GM19193 (cell line): Measurements from ENCODE around the gene OTOF.

Experiments used
- POLR2A ChIP-seq: IDR thresholded peaks from 4 replicates; pipeline ENCODE4 v1.6.1; 2011; ENCODE audit not compliant: insufficient read depth, insufficient read length; ENCODE audit errors: extremely low read depth

Gene OTOF

DNA sequence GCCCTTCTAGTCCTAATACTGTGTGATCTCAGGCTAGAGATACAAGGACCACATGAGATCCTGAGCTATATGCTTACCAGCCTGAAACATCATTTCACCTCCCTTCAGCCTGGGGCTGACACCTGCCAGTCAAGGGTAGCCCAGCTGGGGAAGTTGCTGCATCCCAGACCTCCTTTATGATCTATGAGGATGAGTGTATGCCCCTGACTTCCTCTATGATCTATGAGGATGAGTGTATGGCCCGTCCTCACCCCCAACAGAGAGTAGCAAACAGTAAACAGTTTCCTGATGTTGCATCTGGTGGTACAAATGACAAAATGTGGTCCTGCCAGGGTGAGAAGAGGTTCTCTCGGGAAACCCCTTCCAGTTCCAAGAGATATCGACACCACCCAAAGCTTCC, 8.9 kb upstream of the OTOF start:
- TF ChIP-seq POLR2A, result no peak

DNA sequence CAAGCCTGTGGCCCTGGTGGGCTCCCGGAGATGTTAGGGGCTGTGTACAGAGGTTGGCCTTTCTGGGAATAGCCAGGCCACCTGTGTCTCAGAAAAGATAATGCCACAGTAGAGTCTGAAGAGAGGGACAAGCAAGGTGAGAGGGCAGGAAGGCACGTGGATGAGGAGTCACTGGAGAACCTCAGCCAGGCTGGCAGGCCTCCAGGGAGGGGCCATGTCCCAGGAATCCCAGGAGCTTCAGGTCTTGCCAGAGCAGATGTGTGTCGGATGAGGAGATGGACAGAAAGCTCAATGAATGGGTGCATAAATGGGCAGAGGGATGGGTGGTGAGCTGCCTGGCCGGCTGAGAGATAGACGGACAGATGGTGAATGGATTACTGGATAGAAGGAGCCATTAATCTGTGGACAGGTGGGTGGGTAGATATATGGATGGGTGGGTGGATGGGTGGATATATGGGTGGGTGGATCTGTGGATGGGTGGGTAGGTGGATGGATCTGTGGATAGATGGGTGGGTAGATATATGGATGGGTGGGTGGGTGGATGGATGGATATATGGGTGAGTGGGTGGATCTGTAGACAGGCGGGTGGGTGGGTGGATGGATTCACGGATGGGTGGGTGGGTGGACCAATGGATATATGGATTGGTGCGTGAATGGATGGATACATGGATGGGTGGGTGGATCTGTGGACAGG, 7.9 kb upstream of the OTOF start:
- no peak for TF ChIP-seq POLR2A

DNA sequence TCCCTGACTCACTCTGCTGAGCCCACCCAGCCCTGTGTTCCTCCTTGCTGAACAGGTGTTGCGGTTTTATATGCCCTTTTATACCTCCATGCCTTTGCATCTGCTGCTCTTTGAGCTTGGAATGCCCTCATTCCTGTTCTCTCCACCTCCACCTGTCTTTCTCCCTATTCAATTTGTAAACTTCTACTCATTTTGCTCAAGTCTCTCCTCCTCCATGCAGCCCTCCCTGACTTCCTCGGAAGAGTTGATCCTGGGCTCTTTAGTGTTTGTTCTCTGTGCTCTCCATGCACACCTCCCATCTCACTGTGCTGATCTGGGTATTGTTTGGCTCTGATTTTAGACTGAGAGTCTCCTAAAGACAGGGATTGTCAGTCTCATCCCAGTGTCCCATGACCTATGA, 7.2 kb upstream of the OTOF start:
- TF ChIP-seq POLR2A, result no peak

DNA sequence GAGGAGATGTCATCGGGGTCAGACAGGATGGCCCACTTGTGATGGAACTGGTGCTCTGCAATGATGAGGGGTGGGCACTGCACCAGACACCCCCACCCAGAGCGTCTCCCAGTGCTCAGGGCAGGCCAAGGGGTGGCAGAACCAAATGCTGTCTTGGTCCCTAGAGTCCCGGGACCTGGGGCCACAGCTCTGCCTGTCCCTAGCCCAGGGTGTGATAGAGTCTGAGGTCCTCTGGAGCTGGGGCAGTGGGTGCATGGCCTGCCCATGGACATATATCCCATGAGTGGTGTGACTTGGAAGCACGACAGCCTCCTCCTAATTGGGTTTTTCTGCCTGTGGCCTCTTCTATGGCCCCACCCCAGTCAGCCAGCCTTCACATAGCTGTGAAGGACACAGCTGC, 6.7 kb upstream of the OTOF start:
- no peak for TF ChIP-seq POLR2A

DNA sequence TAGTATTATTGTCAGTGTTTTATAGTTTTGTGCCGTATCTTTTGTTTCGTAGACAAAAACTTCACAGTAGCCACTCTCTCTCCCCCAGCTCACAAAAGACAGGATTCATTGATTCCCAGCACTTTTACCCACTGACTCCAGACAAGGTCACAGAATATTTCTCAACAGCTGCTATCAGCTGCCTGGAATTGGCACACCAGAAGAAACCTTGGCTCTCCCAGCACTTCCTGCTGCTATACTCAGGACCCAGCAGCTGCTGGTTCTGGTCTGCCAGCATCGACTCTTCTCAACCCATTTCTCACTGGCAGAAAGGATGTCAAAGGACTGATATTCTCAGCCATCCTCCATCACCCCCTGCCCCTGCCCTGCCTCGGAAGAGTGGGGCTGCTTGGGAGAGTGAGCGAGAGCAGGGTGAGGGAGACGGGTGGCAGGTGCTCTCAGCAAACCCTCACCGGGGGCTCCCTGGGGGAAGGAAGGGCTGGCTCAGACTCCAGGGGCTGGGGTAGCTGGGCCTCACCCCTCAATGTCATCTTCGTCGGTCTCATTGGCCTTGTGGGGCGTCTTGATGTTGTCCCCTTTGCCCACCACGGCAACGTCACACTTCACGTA, 6.1 kb upstream of the OTOF start:
- TF ChIP-seq POLR2A, result no peak

DNA sequence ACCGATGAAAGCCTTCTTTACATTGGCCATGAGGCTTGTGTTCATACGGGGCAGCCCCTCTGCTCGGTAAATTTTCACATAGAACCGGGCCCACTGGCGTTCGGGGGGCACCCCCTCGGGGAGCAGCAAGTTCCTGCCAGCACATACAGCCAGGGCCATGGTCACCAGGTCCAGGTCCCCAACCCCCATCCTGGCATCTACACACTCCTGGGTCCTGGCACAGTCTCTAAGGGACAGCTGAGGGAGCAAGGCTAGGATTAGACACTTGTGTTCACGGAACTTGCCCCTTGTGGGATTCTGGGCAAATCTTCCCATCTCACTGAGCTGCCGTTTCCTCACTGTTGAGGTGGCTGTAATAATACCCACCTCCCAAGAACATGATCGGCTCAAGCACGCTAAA, 5.6 kb upstream of the OTOF start:
- no peak for TF ChIP-seq POLR2A

DNA sequence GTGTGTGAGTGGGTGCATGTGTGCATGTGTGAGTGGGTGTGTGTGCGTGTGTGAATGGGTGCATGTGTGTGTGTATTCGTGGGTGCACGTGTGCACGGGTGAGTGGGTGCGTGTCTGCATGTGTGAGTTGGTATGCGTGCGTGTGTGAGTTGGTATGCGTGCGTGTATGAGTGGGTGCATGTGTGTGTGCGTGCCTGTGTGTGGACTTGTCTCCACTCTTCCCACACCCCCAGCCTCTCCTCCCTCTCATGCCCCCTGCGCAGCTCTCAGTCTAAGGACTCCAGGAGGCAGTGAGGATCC, 5.1 kb upstream of the OTOF start:
- TF ChIP-seq POLR2A, result no peak

DNA sequence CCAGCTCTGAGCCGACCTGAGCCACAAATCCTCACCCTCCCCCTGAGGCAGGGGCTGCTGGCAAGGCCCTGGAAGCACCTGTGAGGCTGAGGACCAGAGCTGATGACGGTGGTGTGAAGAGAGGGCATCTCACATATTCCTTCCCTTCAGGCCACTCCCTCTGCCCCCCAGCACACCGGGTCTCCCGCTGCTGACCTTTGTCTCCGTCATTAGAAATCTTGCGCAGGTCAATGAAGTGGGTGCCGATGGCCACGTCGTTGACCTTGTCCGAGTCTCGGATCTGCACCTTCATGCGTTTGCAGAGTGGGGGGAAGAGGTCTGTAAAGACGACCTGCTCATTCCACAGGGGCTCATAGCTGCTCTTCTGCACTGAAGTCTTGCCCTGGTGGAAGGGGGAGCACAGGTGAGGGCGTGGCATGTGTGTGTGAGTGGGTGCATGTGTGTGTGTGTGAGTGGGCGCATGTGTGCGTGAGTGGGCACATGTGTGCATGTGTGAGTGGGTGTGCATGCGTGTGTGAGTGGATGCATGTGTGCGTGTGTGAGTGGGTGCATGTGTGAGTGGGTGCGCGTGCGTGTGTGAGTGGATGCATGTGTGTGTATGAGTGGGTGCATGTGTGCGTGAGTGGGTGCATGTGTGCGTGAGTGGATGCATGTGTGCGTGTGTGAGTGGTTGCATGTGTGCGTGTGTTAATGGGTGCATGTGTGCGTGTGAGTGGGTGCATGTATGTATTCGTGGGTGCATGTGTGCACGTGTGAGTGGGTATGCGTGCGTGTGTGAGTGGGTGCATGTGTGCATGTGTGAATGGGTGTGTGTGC, 4.5 kb upstream of the OTOF start:
- TF ChIP-seq POLR2A, result no peak

DNA sequence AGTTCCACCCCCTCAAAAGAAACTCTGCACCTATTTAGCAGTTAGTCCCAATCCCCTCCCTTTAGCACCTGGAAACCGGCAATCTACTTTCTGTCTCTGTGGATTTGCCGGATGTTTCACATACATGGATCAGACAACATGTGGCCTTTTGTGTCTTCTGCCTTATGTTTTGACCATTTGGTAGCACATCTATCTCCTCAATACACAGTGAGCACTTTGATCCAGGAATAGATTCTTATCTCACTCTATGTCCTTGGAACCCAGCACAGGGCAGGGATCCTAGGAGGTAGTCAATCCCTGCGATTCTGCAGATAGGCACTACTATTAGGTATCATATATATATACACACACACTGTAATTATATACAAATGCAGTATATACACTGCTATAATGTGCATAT, 3.8 kb upstream of the OTOF start:
- no peak for TF ChIP-seq POLR2A

DNA sequence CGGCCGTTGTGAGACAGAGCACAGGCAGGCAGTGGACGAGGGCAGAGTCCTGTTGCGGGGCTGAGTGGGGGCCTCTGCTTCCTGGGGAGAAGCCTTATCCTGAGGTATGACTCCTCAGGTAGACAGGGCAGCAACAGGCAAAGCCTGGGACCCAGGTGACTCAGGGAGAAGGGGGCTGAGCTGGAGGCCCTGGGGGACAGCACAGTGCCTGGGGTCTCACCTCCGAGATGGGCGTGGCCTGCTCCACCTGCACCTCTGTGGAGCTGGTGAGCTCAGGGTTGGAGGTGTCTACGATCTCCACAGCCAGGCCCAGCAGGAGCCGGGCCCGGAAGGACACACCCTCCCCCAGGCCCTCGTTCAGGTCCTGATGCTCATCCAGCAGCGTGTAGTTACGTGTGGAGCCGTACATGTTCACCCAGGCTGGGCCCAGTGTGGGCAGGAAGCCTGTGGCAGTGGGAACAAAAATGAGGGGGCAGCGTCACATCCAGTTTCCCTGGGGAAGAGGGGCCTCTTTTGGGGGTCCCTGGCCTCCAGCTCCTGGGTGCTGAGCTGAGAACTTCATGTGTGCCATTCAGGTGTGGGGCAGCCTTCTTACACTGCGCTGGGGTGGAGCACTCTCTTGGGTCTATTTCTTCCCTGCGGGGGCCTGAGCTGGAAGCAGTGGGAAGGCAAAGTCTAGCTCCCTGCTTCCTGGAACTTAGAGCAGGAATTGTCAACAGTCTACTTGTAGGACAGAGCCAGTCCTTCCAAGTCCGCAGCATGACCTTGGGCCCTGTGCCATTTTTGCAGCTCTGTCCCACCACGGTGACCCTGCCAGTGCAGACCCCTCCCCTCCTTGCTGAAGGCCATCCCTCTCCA, 2.9 kb upstream of the OTOF start:
- no peak for TF ChIP-seq POLR2A

DNA sequence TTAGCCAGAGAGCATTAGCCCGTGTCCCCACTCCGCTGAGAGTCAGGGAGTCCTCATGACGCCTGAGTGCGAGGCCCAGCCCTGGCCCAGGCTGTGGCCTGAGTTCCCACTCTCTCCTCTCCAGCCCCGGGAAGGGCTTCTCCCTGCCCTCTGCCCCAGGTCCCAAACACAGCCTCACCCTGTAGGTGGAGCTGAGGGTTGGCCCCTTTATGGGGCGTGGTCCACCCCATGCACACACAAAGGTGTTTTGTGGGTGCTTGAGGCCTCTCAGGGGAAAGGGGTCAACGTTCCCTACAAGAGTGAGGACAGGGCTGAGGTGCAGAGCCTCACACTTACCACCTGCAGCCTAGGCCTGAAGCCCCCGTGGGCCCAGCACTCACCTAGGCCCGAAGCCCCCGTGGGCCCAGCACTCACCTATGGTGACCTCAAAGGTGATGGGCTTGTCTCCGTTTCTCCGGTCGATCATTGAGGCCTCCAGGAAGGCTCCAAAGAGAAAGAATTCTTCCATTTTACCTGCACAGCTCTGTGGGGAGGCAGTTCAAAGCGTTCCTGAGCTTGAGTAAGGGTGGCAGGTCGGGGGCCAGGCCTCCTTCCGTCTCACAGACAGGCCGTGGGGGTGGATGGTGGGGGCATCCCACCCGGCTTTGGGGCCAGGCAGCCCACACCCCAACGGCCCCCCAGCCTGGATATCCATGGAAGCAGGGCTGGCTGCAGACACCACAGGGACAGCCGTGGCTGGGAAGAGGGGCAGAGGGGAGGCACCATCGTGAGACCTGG, 2.1 kb upstream of the OTOF start:
- TF ChIP-seq POLR2A, result no peak

DNA sequence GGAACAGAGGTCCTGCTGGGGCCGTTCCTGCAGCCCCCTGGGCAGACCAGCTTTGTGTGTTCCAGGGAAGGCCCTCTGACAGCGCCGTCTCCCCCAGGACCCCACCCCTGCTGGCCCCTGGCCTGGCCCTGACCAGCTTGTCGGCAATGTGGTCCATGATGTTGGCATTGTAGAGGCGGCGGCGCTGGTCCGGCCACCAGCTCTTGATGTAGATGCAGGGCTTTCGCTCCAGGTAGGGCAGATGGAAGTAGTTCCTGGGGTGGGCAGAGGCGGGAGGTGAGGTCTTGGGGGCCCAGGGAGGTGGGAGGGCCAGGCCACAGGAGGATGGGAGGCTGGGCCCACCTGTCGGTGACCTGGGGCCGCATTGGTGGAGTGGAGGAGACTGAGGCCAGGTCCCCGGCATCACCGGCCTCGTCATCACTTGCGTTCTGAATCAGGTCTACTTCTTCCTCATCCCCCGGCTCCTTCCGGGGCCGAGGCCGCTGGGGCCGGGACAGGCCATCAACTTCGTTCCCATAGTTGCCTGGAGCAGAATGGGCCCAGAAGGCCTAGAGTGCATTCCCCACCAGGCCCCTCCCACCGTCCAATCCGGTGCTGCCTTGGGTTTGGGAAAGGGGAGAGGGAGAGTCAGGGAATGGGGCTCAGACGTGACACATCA, 1.3 kb upstream of the OTOF start:
- no peak for TF ChIP-seq POLR2A

DNA sequence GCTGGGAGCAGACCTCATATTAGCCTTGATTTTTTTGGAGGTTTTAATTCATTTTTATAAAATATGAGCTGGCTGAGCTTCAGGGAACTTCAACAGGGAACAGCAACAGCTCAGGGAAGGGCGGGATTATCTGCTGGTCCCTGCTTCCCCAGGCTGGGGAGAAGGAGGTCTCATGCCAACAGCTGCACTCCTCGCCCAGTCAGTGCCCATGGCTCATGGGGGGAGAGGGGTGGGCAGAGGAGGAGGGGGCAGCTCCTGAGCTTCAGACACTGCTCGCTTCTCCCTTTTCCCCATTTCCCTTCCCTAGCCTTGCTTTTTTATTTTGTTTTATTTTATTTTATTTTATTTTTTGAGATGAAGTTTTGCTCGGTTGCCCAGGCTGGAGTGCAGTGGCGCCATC, 442 bp upstream of the OTOF start:
- no peak for TF ChIP-seq POLR2A

DNA sequence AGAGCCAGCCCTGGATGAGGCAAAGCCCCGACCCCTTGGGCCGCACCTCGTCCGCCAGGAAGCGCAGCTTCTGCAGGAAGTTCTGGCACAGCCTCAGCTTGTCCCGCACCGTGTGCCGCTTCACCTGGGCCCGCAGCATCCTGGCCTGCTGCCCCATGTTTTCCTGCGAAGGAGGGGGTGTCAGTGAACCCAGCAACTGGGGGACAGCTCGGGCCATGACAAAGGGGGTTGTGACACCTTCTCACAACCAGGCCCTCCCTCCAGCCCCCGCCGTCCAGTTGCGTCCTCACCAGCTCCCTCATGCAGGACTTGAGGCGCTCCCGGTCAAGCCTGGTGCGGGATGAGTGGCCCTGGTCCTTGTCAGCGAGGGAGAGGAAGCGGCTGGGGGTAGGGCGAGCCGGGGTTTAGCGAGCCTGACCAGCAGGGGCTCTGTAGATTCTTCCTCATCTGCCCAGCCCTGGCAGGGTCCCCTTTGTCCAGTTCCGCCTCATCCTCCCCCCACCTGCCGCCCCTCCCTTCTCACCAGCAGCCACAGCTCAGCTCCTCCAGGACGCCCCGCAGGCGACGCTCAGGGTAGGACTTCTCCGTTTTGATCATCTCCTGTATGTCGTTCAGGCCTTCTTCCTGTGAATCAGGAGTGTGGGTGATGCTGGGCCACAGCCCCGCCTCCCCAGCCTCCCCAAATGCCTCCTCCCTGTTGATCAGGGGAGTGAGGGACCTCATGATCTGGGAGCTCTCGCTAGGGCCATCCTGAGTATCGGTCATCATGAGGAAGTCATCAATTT, 606 bp downstream of the OTOF start:
- no peak for TF ChIP-seq POLR2A
